ENCODE results near the gene COX7A2.

COX7A2 gene

GRCh38 chr6:75206576-75207342, 36.8 kb downstream of the COX7A2 start:
- H3K9me3 ChIP-seq (ENCODE audit: control insufficient read depth, insufficient read depth, low read depth, low read length), result no peaks in the 10 kb centered on the region
- H3K27ac ChIP-seq (ENCODE audit: low read depth, low read length), result no peak overlapping the region
- H3K9ac ChIP-seq (ENCODE audit: low read length), result peak overlapping the region; percentile 3
- H3K4me3 ChIP-seq (ENCODE audit: low read depth, low read length), result peak overlapping the region; percentile 71
- H3K27me3 ChIP-seq (ENCODE audit: control insufficient read depth, insufficient read depth, low read length), result peaks cover 79% of the 10 kb centered on the region
- H3K36me3 ChIP-seq (ENCODE audit: control insufficient read depth, insufficient read depth, low read length), result no peaks in the 10 kb centered on the region
- H3K4me1 ChIP-seq (ENCODE audit: control insufficient read depth, insufficient read depth, low read length), result peaks cover 29% of the 10 kb centered on the region

GRCh38 chr6:75205776-75206575, 37.6 kb downstream of the COX7A2 start, which contains the start of gene COL12A1:
Gene COL12A1 (minus strand): TSS chr6:75206053. CDS start chr6:75202792, 3,261 bp downstream.
- no peak within 1 kb of the TSS for H3K27ac ChIP-seq (ENCODE audit: low read depth, low read length)
- peak within 1 kb of the TSS; percentile 39 for H3K9ac ChIP-seq (ENCODE audit: low read length)
- H3K9me3 ChIP-seq (ENCODE audit: control insufficient read depth, insufficient read depth, low read depth, low read length), result no peaks in the 10 kb centered on the region
- H3K4me1 ChIP-seq (ENCODE audit: control insufficient read depth, insufficient read depth, low read length), result peaks cover 28% of the 10 kb centered on the region
- peaks cover 87% of the 10 kb centered on the region for H3K27me3 ChIP-seq (ENCODE audit: control insufficient read depth, insufficient read depth, low read length)
- H3K4me3 ChIP-seq (ENCODE audit: low read depth, low read length), result peak within 1 kb of the TSS; percentile 71
- no peaks in the 10 kb centered on the region for H3K36me3 ChIP-seq (ENCODE audit: control insufficient read depth, insufficient read depth, low read length)

GRCh38 chr6:75204959-75205775, 38.4 kb downstream of the COX7A2 start:
- peaks cover 28% of the 10 kb centered on the region for H3K4me1 ChIP-seq (ENCODE audit: control insufficient read depth, insufficient read depth, low read length)
- H3K9me3 ChIP-seq (ENCODE audit: control insufficient read depth, insufficient read depth, low read depth, low read length), result no peaks in the 10 kb centered on the region
- H3K27ac ChIP-seq (ENCODE audit: low read depth, low read length), result no peak overlapping the region
- H3K9ac ChIP-seq (ENCODE audit: low read length), result peak overlapping the region; percentile 39
- H3K4me3 ChIP-seq (ENCODE audit: low read depth, low read length), result peak overlapping the region; percentile 71
- peaks cover 95% of the 10 kb centered on the region for H3K27me3 ChIP-seq (ENCODE audit: control insufficient read depth, insufficient read depth, low read length)
- H3K36me3 ChIP-seq (ENCODE audit: control insufficient read depth, insufficient read depth, low read length), result no peaks in the 10 kb centered on the region

- Histone ChIP-seq H3K4me3 (ENCODE audit: low read depth, low read length) (peak overlapping the region; percentile 71), H3K27ac (ENCODE audit: low read depth, low read length) (no peak overlapping the region), H3K9ac (ENCODE audit: low read length) (peak overlapping the region; percentile 39), H3K9me3 (ENCODE audit: control insufficient read depth, insufficient read depth, low read depth, low read length) (no peaks in the 10 kb centered on the region), H3K4me1 (ENCODE audit: control insufficient read depth, insufficient read depth, low read length) (peaks cover 28% of the 10 kb centered on the region), H3K36me3 (ENCODE audit: control insufficient read depth, insufficient read depth, low read length) (no peaks in the 10 kb centered on the region), H3K27me3 (ENCODE audit: control insufficient read depth, insufficient read depth, low read length) (peaks cover 92% of the 10 kb centered on the region)
Observed at GRCh38 chr6:75204217-75204958, 39.2 kb downstream of the COX7A2 start.

- Histone ChIP-seq H3K4me3 (ENCODE audit: low read depth, low read length) (no peak overlapping the region), H3K4me1 (ENCODE audit: control insufficient read depth, insufficient read depth, low read length) (peaks cover 27% of the 10 kb centered on the region), H3K9ac (ENCODE audit: low read length) (no peak overlapping the region), H3K9me3 (ENCODE audit: control insufficient read depth, insufficient read depth, low read depth, low read length) (no peaks in the 10 kb centered on the region), H3K27me3 (ENCODE audit: control insufficient read depth, insufficient read depth, low read length) (peaks cover 89% of the 10 kb centered on the region), H3K27ac (ENCODE audit: low read depth, low read length) (no peak overlapping the region), H3K36me3 (ENCODE audit: control insufficient read depth, insufficient read depth, low read length) (no peaks in the 10 kb centered on the region)
Observed at GRCh38 chr6:75203721-75204120, 39.9 kb downstream of the COX7A2 start.

- Histone ChIP-seq H3K4me1 (ENCODE audit: control insufficient read depth, insufficient read depth, low read length) (peaks cover 21% of the 10 kb centered on the region), H3K4me3 (ENCODE audit: low read depth, low read length) (peak overlapping the region; percentile 57), H3K9me3 (ENCODE audit: control insufficient read depth, insufficient read depth, low read depth, low read length) (no peaks in the 10 kb centered on the region), H3K27ac (ENCODE audit: low read depth, low read length) (no peak overlapping the region), H3K9ac (ENCODE audit: low read length) (no peak overlapping the region), H3K27me3 (ENCODE audit: control insufficient read depth, insufficient read depth, low read length) (peaks cover 79% of the 10 kb centered on the region), H3K36me3 (ENCODE audit: control insufficient read depth, insufficient read depth, low read length) (no peaks in the 10 kb centered on the region)
Observed at GRCh38 chr6:75202676-75203131, 40.9 kb downstream of the COX7A2 start.

- peak overlapping the region; percentile 57 for H3K4me3 ChIP-seq (ENCODE audit: low read depth, low read length)
- no peaks in the 10 kb centered on the region for H3K9me3 ChIP-seq (ENCODE audit: control insufficient read depth, insufficient read depth, low read depth, low read length)
- no peak overlapping the region for H3K9ac ChIP-seq (ENCODE audit: low read length)
- H3K27ac ChIP-seq (ENCODE audit: low read depth, low read length), result no peak overlapping the region
- peaks cover 73% of the 10 kb centered on the region for H3K27me3 ChIP-seq (ENCODE audit: control insufficient read depth, insufficient read depth, low read length)
- H3K4me1 ChIP-seq (ENCODE audit: control insufficient read depth, insufficient read depth, low read length), result peaks cover 15% of the 10 kb centered on the region; the same call in 1 of the 2 replicates
- no peaks in the 10 kb centered on the region for H3K36me3 ChIP-seq (ENCODE audit: control insufficient read depth, insufficient read depth, low read length)
Observed at GRCh38 chr6:75201901-75202672, 41.5 kb downstream of the COX7A2 start.

GRCh38 chr6:75201021-75201420, 42.6 kb downstream of the COX7A2 start:
- H3K9me3 ChIP-seq (ENCODE audit: control insufficient read depth, insufficient read depth, low read depth, low read length), result no peaks in the 10 kb centered on the region
- no peaks in the 10 kb centered on the region for H3K36me3 ChIP-seq (ENCODE audit: control insufficient read depth, insufficient read depth, low read length)
- no peak overlapping the region for H3K9ac ChIP-seq (ENCODE audit: low read length)
- no peak overlapping the region for H3K27ac ChIP-seq (ENCODE audit: low read depth, low read length)
- H3K4me1 ChIP-seq (ENCODE audit: control insufficient read depth, insufficient read depth, low read length), result peaks cover 11% of the 10 kb centered on the region; the same call in 1 of the 2 replicates
- H3K27me3 ChIP-seq (ENCODE audit: control insufficient read depth, insufficient read depth, low read length), result peaks cover 62% of the 10 kb centered on the region
- no peak overlapping the region for H3K4me3 ChIP-seq (ENCODE audit: low read depth, low read length)

GRCh38 chr6:75199889-75200288, 43.7 kb downstream of the COX7A2 start:
- H3K4me3 ChIP-seq (ENCODE audit: low read depth, low read length), result no peak overlapping the region
- no peak overlapping the region for H3K27ac ChIP-seq (ENCODE audit: low read depth, low read length)
- no peak overlapping the region for H3K9ac ChIP-seq (ENCODE audit: low read length)

More at GRCh38 chr6:75199889-75200288, 43.7 kb downstream of the COX7A2 start:
- Histone ChIP-seq H3K4me1 (ENCODE audit: control insufficient read depth, insufficient read depth, low read length) (peaks cover 11% of the 10 kb centered on the region; the same call in 1 of the 2 replicates), H3K27me3 (ENCODE audit: control insufficient read depth, insufficient read depth, low read length) (peaks cover 51% of the 10 kb centered on the region), H3K9me3 (ENCODE audit: control insufficient read depth, insufficient read depth, low read depth, low read length) (no peaks in the 10 kb centered on the region), H3K36me3 (ENCODE audit: control insufficient read depth, insufficient read depth, low read length) (no peaks in the 10 kb centered on the region)

All from HUES6 (cell line).